GM21528 (cell line): Measurements from ENCODE around the gene GBP5.
"Not testable (repeated sequence)": the region's sequence is repeated elsewhere in the genome, so short reads cannot be mapped to it uniquely, and the experiment has no call there.

Source experiments
- ATAC-seq: cut with Tn5 transposase; IDR thresholded peaks from one replicate; pipeline ENCODE4 v1.9.1; 2021; ENCODE audit warnings: mild to moderate bottlenecking, moderate library complexity; ENCODE audit not compliant: unreplicated experiment, low FRiP score

Gene GBP5

GRCh38 chr1:89285745-89286380, 13.2 kb upstream of the GBP5 start:
- ATAC-seq = no peak

- ATAC-seq = not testable (repeated sequence)
Observed at GRCh38 chr1:89284078-89284763, 11.6 kb upstream of the GBP5 start.

- ATAC-seq = no peak
Observed at GRCh38 chr1:89280766-89281165, 8.1 kb upstream of the GBP5 start.

GRCh38 chr1:89279011-89279466, 6.4 kb upstream of the GBP5 start:
- ATAC-seq = no peak

GRCh38 chr1:89277725-89278124, 5.1 kb upstream of the GBP5 start:
- no peak for ATAC-seq

GRCh38 chr1:89276690-89277089, 4.0 kb upstream of the GBP5 start:
- ATAC-seq = no peak

- no peak for ATAC-seq
Observed at GRCh38 chr1:89274411-89274857, 1.8 kb upstream of the GBP5 start.

GRCh38 chr1:89273324-89273778, 691 bp upstream of the GBP5 start:
- no peak for ATAC-seq

- ATAC-seq = no peak
Observed at GRCh38 chr1:89271341-89272015, 1.2 kb downstream of the GBP5 start.

- ATAC-seq = no peak
Observed at GRCh38 chr1:89270423-89270822, 2.2 kb downstream of the GBP5 start.

GRCh38 chr1:89269277-89269676, 3.4 kb downstream of the GBP5 start:
- no peak for ATAC-seq

GRCh38 chr1:89262643-89263042, 10.0 kb downstream of the GBP5 start:
- no peak for ATAC-seq

GRCh38 chr1:89261926-89262515, 10.6 kb downstream of the GBP5 start:
- ATAC-seq = no peak

GRCh38 chr1:89260566-89261255, 11.9 kb downstream of the GBP5 start:
- no peak for ATAC-seq

GRCh38 chr1:89260042-89260441, 12.6 kb downstream of the GBP5 start:
- no peak for ATAC-seq

- ATAC-seq = no peak
Observed at GRCh38 chr1:89259283-89259971, 13.2 kb downstream of the GBP5 start.

GRCh38 chr1:89257041-89257440, 15.6 kb downstream of the GBP5 start:
- ATAC-seq = no peak

- ATAC-seq = not testable (repeated sequence)
Observed at GRCh38 chr1:89255581-89255980, 17.1 kb downstream of the GBP5 start.

- no peak for ATAC-seq
Observed at GRCh38 chr1:89254658-89255287, 17.9 kb downstream of the GBP5 start.
